ENCODE measurements around the gene RIPOR3.
"Not testable (repeated sequence)": the region's sequence is repeated elsewhere in the genome, so short reads cannot be mapped to it uniquely, and the experiment has no call there.

RIPOR3 gene

GRCh38 chr20:50628332-50628731, 63.0 kb downstream of the RIPOR3 start:
- no peak for DNase-seq
- intact Hi-C loops (cut with DNase I): no loop called here

GRCh38 chr20:50627747-50628146, 63.6 kb downstream of the RIPOR3 start:
- intact Hi-C loops (cut with DNase I): no loop called here
- DNase-seq: no peak

GRCh38 chr20:50625986-50626677, 65.2 kb downstream of the RIPOR3 start:
- peak in 7 of 42 donors; percentile 5 to 26 (median 16) for DNase-seq
- intact Hi-C loops (cut with DNase I): no loop called here

GRCh38 chr20:50624351-50625016, 66.9 kb downstream of the RIPOR3 start:
- intact Hi-C loops (cut with DNase I): no loop called here
- DNase-seq: no peak

GRCh38 chr20:50621068-50621665, 70.2 kb downstream of the RIPOR3 start:
- intact Hi-C loops (cut with DNase I): no loop called here
- no peak for DNase-seq

GRCh38 chr20:50620459-50620858, 70.9 kb downstream of the RIPOR3 start:
- DNase-seq; intact Hi-C loops (cut with DNase I): not testable (repeated sequence)

GRCh38 chr20:50618537-50618936, 72.8 kb downstream of the RIPOR3 start:
- no peak for DNase-seq
- intact Hi-C loops (cut with DNase I): no loop called here

- no peak for DNase-seq
- intact Hi-C loops (cut with DNase I): no loop called here
Observed at GRCh38 chr20:50617022-50617421, 74.3 kb downstream of the RIPOR3 start.

- DNase-seq: no peak
- intact Hi-C loops (cut with DNase I): no loop called here
Observed at GRCh38 chr20:50615407-50615806, 75.9 kb downstream of the RIPOR3 start.

- DNase-seq: no peak
- intact Hi-C loops (cut with DNase I): no loop called here
Observed at GRCh38 chr20:50613438-50614169, 77.7 kb downstream of the RIPOR3 start.

GRCh38 chr20:50611128-50611810, 80.1 kb downstream of the RIPOR3 start:
- intact Hi-C loops (cut with DNase I): no loop called here
- DNase-seq: no peak

GRCh38 chr20:50610212-50610718, 81.1 kb downstream of the RIPOR3 start:
- no peak for DNase-seq
- intact Hi-C loops (cut with DNase I): no loop called here

- DNase-seq: no peak
- intact Hi-C loops (cut with DNase I): no loop called here
Observed at GRCh38 chr20:50609438-50609989, 81.8 kb downstream of the RIPOR3 start.

GRCh38 chr20:50608750-50609104, 82.6 kb downstream of the RIPOR3 start:
- DNase-seq: no peak
- intact Hi-C loops (cut with DNase I): no loop called here

- DNase-seq: no peak
- intact Hi-C loops (cut with DNase I): no loop called here
Observed at GRCh38 chr20:50607850-50608749, 83.2 kb downstream of the RIPOR3 start.

GRCh38 chr20:50607436-50607835, 83.9 kb downstream of the RIPOR3 start:
- intact Hi-C loops (cut with DNase I): no loop called here
- DNase-seq: no peak

GRCh38 chr20:50605136-50605535, 86.2 kb downstream of the RIPOR3 start:
- intact Hi-C loops (cut with DNase I): no loop called here
- DNase-seq: no peak

GRCh38 chr20:50604451-50604850, 86.9 kb downstream of the RIPOR3 start:
- intact Hi-C loops (cut with DNase I): no loop called here
- DNase-seq: no peak
